GM21390 (cell line): Measurements from ENCODE around the gene TRIP11.

Source experiments
- ATAC-seq: cut with Tn5 transposase; IDR thresholded peaks from one replicate; pipeline ENCODE4 v1.9.1; 2021; ENCODE audit not compliant: unreplicated experiment

Gene TRIP11

DNA sequence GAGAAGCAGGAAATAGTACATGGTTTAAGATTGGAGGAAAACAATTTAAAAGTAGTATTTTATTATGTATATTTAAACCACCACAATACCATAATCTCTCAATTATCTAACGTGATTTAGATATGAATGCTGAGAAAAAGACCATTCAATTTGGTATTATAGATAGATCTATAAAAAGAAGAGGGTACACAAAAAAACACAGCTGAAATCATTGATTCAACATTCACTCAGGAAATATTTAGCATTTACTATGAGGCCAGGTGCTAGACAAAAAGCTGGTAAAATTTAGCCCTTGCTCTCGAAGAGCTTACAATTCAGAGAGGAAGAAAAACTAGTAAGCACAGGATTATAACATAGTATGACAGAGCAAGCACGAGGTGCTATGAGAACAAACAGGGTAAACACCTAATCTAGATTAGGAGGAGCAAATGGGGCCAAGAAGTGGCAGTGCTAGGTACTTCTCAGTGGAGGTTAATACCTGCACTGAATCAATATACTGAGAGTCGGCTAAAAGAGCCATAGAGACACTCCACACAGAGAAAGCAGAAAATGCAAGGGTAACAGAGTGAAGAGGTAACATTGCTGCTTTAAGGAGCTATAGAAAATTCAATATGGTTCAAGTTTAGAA lies 27.6 kb downstream of the TRIP11 start:
- no peak for ATAC-seq

- ATAC-seq = no peak
Measured at GRCh38 chr14:92010644-92011043, 29.2 kb downstream of the TRIP11 start.

DNA sequence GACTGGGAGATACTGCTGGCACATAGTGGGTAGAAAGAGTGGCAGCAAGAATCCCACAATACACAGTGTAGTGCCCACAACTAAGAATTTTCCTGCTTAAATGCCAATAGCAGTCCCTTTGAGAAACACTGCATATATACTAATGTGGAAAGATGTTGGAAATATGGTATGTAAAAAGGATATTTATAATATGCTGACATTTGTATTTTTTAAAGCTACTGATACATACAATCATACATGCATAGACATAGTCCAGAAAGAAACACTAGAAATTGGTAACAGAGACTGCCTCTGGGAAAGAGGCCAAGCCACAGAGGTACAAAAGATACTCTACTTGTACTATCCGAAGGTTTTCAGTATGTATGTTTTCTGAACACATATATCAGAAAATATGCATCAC lies 30.3 kb downstream of the TRIP11 start:
- ATAC-seq = no peak

DNA sequence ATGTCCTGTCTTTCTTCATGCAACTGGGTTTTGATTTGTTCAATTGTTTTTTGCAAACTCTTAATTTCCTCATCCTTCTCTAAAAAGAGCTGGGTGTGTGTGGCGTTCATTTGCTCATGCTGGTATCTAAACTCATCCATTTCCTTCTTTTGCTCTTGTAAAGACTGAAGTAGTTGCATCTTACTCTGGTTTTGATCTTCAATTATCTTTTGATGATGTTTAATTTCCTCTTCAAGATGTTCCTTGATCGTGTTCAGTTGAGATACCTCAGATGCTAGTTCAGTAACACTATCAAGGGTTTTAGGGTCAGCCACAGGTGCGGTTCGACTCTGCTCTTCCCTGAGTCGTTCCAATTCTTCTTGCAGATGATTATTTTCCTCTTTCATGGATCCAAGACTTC lies 34.8 kb downstream of the TRIP11 start:
- no peak for ATAC-seq

- no peak for ATAC-seq
Measured at GRCh38 chr14:92004062-92004461, 35.8 kb downstream of the TRIP11 start.

DNA sequence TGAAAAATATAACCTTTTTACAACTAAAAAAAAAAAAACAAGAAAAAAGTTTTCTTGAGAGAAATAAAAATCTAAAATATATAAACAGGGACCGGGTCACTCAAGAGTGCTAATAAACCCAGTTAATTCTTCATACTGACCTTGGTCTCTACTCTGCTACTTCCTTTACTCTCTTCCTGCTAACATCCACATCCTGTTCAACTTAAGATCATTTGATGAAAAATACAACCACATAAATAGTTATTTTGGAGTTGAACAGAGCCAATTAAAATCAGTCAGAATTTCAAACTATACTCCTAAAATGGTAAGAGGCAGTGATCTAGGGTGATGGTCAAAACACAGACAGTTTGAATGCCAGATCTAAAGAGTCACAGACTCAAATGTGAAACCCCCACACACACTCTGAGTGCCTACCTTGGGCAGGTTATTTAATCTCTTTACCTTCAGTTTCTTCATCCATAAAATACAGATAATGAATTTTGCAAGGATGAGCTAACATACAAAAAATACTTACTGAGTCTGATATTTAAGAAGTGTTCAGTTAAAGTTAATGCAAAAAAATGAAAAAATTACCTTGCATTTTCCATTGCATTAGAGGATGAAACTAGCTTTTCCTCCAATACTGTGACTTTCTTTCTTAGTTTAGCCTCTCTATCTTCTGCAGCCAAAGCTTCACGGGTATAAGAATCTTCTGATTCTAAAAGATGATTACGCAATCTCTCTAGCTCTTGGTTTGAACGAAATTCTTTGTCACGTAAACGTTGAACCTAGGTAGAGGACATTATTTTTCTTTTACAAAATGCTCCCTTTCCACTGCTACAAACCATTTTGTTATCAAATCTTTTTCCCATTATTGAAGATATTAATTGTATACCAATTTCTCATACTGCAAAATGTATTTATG lies 40.9 kb downstream of the TRIP11 start:
- ATAC-seq = no peak

DNA sequence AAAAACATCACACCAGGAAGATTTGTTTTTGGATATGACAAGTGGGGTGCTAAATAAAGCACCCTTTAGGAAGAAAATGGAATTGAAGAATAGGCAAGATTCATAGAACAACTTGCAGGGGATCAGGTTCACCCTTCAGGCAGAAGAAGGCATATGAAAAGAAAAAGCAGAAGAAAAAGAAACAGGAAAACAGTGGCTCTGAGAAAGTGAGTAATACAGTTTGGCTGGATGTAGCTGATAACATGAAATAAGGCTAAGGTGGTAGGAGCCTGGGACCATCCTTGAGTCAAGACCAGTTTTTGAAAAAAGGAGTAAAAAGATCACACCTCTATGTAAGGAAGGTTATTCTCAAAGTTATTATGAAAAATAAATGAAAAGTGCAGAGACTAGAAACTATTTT lies 42.4 kb downstream of the TRIP11 start:
- no peak for ATAC-seq

DNA sequence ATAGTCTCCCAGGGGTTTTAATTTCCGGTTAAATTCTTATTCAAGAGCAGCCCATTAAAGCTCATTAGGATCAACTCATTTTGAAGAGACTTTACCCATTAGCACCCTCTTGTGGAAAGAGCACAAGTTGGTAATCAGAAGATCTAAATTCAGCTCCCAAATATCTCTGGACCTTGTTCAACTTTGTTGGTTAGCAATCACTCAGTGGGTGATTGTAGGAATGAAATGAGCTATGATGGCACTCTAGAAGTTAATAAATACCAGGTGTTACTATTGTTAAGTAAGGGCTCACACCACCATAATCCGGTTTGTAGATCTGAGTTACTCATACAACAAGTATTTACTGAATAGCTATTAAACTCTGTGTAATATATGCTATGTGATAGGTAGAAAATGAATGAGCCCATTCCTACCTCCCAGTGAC lies 42.9 kb downstream of the TRIP11 start:
- no peak for ATAC-seq

DNA sequence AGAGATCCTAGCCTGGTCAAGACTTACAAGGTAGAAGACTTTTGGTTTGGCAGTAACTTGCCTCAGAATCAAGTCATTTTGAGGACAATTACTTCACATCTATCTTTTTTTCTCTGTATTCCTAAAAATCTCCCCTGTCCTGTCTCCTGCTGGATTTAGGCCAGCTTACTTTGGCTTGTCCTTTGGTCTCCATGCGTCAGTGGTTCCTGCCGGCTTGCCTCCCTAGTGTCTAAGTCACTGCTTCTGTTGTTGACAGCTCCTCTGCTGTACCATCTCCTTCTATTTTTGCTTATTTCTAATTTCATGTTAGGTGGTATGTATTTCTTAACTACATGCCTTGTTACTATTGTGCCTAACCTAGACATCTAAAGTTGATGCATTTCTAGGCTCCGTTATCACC lies 52.7 kb downstream of the TRIP11 start:
- ATAC-seq = no peak

DNA sequence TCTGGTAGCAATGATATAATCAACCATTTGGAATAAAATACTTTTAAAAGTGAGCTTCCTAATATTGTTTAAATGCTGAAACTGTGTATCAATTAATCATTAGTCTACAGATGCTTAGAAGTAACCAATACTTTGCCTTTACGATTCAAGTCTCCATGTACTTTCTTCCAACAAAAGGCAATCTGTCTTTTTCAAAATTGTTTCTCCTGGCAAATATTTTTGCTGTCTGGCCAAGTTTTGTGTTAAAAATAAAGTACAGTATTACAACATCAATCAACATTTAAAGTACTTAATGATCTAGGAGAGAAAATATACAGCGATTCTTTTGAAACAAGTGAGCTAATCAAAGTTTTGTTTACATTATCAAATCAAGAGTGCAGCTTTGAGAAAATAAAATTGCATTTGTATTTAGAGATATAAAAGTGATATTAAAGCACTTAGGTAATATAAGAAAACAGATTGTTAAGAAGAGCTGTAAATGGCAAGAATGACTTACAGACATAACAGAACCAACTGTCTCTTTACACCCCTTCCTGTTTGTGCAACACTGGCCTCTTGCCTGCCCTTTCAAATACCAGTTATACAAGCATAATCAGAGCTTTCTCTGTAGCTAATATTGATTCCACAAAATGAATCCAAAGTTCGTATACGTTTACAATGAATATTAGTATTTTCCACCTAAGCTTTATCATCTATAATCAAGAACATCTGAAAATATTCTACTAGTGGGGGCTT lies 54.2 kb downstream of the TRIP11 start:
- ATAC-seq = no peak

- no peak for ATAC-seq
Measured at GRCh38 chr14:91985008-91985407, 54.9 kb downstream of the TRIP11 start.

- no peak for ATAC-seq
Measured at GRCh38 chr14:91983588-91983987, 56.3 kb downstream of the TRIP11 start.

DNA sequence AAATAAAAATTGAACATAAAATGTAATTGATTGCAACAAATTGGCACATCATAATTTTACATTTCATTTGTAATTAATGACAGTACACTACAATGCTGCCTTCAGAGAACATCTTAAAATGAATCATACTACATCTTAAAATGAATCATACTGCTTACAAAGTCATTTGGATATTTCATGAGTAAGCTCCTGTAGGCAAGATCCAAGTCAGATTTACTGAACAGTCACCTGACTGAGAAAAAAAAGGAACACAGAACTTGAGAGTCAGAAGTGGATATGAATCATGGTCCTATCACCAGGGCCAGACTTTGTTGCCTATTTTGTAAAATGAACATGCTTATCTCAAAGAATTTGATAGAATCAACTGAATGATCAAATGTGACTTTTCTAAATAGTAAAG lies 59.7 kb downstream of the TRIP11 start:
- ATAC-seq = peak; percentile 70

DNA sequence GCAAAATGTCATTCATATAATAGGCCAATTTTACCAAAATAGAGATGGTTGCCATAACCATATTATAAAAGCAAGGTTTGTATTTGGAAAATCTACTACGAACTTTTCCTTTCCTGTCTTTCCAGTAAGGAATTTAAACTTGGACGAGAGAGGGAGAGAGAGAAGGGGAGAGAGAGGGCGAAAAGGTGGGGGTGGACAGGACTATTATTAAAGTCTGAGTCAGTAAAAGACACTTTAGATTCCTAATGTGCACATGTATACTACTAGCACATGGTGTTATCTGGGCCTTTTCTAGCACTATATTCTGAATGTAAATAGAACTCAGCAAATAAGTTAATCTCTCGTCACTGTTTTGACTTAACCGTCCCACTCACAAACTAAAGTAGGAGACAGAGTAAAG lies 62.0 kb downstream of the TRIP11 start:
- no peak for ATAC-seq

GRCh38 chr14:91975763-91976162 lies 64.1 kb downstream of the TRIP11 start:
- ATAC-seq = no peak

DNA sequence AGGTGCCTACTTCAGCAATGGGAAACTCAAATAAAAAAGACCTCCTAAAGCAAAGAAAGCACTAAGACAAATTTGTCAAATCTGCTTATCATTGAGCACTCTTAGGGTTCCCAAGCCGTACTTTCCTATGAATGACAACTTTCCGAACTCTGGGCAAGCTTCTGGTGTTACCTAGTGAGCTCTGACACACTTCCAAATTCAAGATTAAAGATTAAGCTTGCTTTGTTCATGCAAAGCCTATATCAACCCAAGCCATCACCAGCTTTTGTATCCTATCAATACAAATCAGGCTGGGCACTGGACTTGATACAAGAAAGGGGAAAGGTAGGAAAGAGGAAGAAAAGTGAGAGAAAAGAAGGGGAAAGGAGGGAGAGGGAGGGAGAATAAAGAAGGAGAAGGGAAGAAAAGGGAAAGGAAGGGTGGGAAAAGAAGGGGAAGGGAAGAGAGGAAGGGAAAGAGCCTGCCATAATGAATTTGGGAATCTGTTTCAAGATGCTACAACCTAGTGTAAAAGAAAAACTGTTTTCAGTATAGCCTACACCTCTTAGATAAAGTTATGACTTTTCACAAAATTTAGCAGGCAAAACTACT lies 68.6 kb downstream of the TRIP11 start:
- no peak for ATAC-seq

GRCh38 chr14:91968280-91968679 lies 71.6 kb downstream of the TRIP11 start:
- no peak for ATAC-seq

- no peak for ATAC-seq
Measured at GRCh38 chr14:91964724-91965123, 75.1 kb downstream of the TRIP11 start.

DNA sequence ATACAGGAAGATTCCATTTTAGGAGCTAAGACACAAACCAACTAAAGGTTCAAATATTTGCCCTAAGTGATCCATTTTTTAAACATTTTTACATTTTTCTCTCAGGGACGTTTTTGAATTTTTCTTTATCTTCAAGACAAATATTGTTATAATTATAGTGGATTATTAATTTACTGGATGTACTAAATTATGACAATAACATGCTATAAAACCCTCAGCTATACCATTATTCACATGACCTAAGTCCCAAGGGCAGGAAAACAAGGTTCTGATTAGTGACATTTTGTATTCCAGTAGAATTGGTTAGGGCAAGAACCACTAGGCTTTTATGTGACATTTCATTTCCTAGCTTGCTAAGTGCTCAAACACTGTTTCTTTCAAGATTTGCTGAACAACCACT lies 75.8 kb downstream of the TRIP11 start:
- ATAC-seq = no peak

DNA sequence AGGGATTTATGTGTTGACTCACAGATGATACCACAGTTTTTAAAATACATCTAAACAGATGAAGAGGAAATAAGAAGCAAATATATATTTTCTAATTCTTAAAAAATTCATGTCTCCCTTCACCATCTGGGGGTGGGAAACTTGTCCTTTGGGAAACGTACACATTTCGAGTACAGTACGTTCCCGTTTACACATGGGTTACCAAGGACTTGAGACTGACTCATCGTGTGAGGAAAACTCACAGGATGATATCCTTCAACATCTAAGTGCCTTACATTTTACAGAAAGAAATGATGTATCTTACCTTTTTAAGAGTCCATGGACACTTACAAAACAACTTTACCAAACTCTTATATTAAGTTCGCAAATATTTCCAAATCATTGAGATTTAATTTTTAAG lies 76.4 kb downstream of the TRIP11 start:
- ATAC-seq = no peak
